Duodenal mucosa (tissue), 2 donors: Measurements from ENCODE around the gene FTH1.

Source experiments
- H3K27ac ChIP-seq: one replicate; pipeline ENCODE4 v1.7.0; 2013; ENCODE audit warnings: low read depth, low read length
- H3K27me3 ChIP-seq, 2 donors: one replicate each; pipeline ENCODE4 v1.7.0; 2013; ENCODE audit warnings: low read length in 2 of 2, control low read depth in 1 of 2; ENCODE audit not compliant: insufficient read depth in 2 of 2, control insufficient read depth in 1 of 2
- H3K36me3 ChIP-seq, 2 donors: one replicate each; pipeline ENCODE4 v1.7.0; 2013; ENCODE audit warnings: low read length in 2 of 2, control low read depth in 1 of 2; ENCODE audit not compliant: insufficient read depth in 2 of 2, control insufficient read depth in 1 of 2
- H3K4me1 ChIP-seq, 2 donors: one replicate each; pipeline ENCODE4 v1.7.0; 2013; ENCODE audit warnings: low read length in 2 of 2, control low read depth in 1 of 2; ENCODE audit not compliant: insufficient read depth in 2 of 2, control insufficient read depth in 1 of 2
- H3K4me3 ChIP-seq, 2 donors: one replicate each; pipeline ENCODE4 v1.7.0; 2013; ENCODE audit warnings: low read length in 2 of 2, low read depth in 1 of 2
- H3K9ac ChIP-seq, 2 donors: one replicate each; pipeline ENCODE4 v1.7.0; 2013; ENCODE audit warnings: low read length in 2 of 2, low read depth in 1 of 2
- H3K9me3 ChIP-seq, 2 donors: one replicate each; pipeline ENCODE4 v1.7.0; 2013; ENCODE audit warnings: low read length in 2 of 2, control low read depth in 1 of 2; ENCODE audit not compliant: control insufficient read depth in 1 of 2

FTH1 gene

GRCh38 chr11:61978703-61979661, 11.5 kb upstream of the FTH1 start:
- peaks cover 60 to 63% of the 10 kb centered on the region in 2 donors for H3K4me1 ChIP-seq
- no peaks in the 10 kb centered on the region for H3K27me3 ChIP-seq
- H3K9me3 ChIP-seq = no peaks in the 10 kb centered on the region
- no peak overlapping the region for H3K27ac ChIP-seq
- no peaks in the 10 kb centered on the region for H3K36me3 ChIP-seq
- no peak overlapping the region for H3K4me3 ChIP-seq
- H3K9ac ChIP-seq = no peak overlapping the region

GRCh38 chr11:61976813-61977475, 9.5 kb upstream of the FTH1 start:
- peak overlapping the region; percentile 52 to 59 for H3K4me3 ChIP-seq
- H3K4me1 ChIP-seq = peaks cover 76% of the 10 kb centered on the region in 2 donors

GRCh38 chr11:61976420-61976800, 9.0 kb upstream of the FTH1 start:
- no peaks in the 10 kb centered on the region for H3K9me3 ChIP-seq
- no peaks in the 10 kb centered on the region for H3K27me3 ChIP-seq
- peak overlapping the region; percentile 31 to 60 for H3K9ac ChIP-seq
- no peak overlapping the region for H3K27ac ChIP-seq
- H3K4me3 ChIP-seq = peak overlapping the region; percentile 52 to 59
- H3K4me1 ChIP-seq = peaks cover 79% of the 10 kb centered on the region in 2 donors
- H3K36me3 ChIP-seq = no peaks in the 10 kb centered on the region

More at GRCh38 chr11:61976813-61977475, 9.5 kb upstream of the FTH1 start:
- Histone ChIP-seq H3K27ac (no peak overlapping the region), H3K9ac (peak overlapping the region in 1 of 2 donors; percentile 31), H3K36me3 (no peaks in the 10 kb centered on the region), H3K9me3 (no peaks in the 10 kb centered on the region), H3K27me3 (no peaks in the 10 kb centered on the region)

- H3K27me3 ChIP-seq = no peaks in the 10 kb centered on the region
- H3K27ac ChIP-seq = peak overlapping the region; percentile 49
- no peaks in the 10 kb centered on the region for H3K9me3 ChIP-seq
- no peaks in the 10 kb centered on the region for H3K36me3 ChIP-seq
- peak overlapping the region; percentile 52 to 59 for H3K4me3 ChIP-seq
- H3K9ac ChIP-seq = peak overlapping the region; percentile 31 to 60
- peaks cover 80 to 84% of the 10 kb centered on the region in 2 donors for H3K4me1 ChIP-seq
Observed at GRCh38 chr11:61975638-61976419, 8.4 kb upstream of the FTH1 start.

GRCh38 chr11:61974766-61975631, 7.6 kb upstream of the FTH1 start:
- H3K36me3 ChIP-seq = no peaks in the 10 kb centered on the region
- no peaks in the 10 kb centered on the region for H3K9me3 ChIP-seq
- no peaks in the 10 kb centered on the region for H3K27me3 ChIP-seq
- H3K27ac ChIP-seq = peak overlapping the region; percentile 49
- peak overlapping the region; percentile 52 to 59 for H3K4me3 ChIP-seq
- peak overlapping the region; percentile 31 to 60 for H3K9ac ChIP-seq
- peaks cover 82 to 91% of the 10 kb centered on the region in 2 donors for H3K4me1 ChIP-seq

GRCh38 chr11:61973476-61974162, 6.2 kb upstream of the FTH1 start:
- H3K9me3 ChIP-seq = no peaks in the 10 kb centered on the region
- peaks cover 84 to 88% of the 10 kb centered on the region in 2 donors for H3K4me1 ChIP-seq
- peak overlapping the region; percentile 11 to 41 for H3K4me3 ChIP-seq
- no peaks in the 10 kb centered on the region for H3K36me3 ChIP-seq
- H3K9ac ChIP-seq = peak overlapping the region; percentile 35 to 68
- H3K27ac ChIP-seq = peak overlapping the region; percentile 87
- no peaks in the 10 kb centered on the region for H3K27me3 ChIP-seq

- Histone ChIP-seq H3K36me3 (no peaks in the 10 kb centered on the region), H3K4me3 (peak overlapping the region; percentile 11 to 41), H3K9me3 (no peaks in the 10 kb centered on the region), H3K27ac (peak overlapping the region; percentile 87), H3K9ac (peak overlapping the region; percentile 35 to 68), H3K4me1 (peaks cover 84 to 88% of the 10 kb centered on the region in 2 donors), H3K27me3 (no peaks in the 10 kb centered on the region)
Observed at GRCh38 chr11:61972672-61973475, 5.4 kb upstream of the FTH1 start.

- H3K4me3 ChIP-seq = peak overlapping the region; percentile 1 to 29
- peak overlapping the region; percentile 35 to 67 for H3K9ac ChIP-seq
- H3K27ac ChIP-seq = peak overlapping the region; percentile 87
- H3K9me3 ChIP-seq = no peaks in the 10 kb centered on the region
- H3K36me3 ChIP-seq = no peaks in the 10 kb centered on the region
- no peaks in the 10 kb centered on the region for H3K27me3 ChIP-seq
- H3K4me1 ChIP-seq = peaks cover 78 to 81% of the 10 kb centered on the region in 2 donors
Observed at GRCh38 chr11:61972112-61972671, 4.8 kb upstream of the FTH1 start.
